Keratinocyte (primary cell): Measurements from ENCODE around the gene UBXN6. TPM values are rescaled to one million over a fixed set of nuclear protein-coding genes. Genes with fewer than 3 reads are reported as not detected.

Source experiments
- DNase-seq: peaks from one replicate; pipeline ENCODE4 v3.0.0-alpha.2; 2011; ENCODE audit warnings: low read depth, missing footprints, low spot score
- FAIRE-seq: peaks from 2 replicates; lab custom pipeline; 2011; peaks lifted over from hg19 to GRCh38; lab: Jason Lieb, UNC
- H2AFZ ChIP-seq: 2 replicates; pipeline ENCODE4 v1.6.0; 2012; ENCODE audit warnings: low read length, control low read depth, inconsistent platforms; ENCODE audit not compliant: control insufficient read depth
- H3K27ac ChIP-seq: 2 replicates; pipeline ENCODE4 v1.5.1; 2011; ENCODE audit warnings: low read length; ENCODE audit not compliant: control insufficient read depth, insufficient read depth
- H3K27me3 ChIP-seq: 3 replicates; pipeline ENCODE4 v1.6.0; 2011; ENCODE audit warnings: low read length; ENCODE audit not compliant: control insufficient read depth, insufficient read depth; ENCODE audit errors: extremely low read depth
- H3K36me3 ChIP-seq, 2 experiments: 2 replicates in 1 of 2; 3 replicates in 1 of 2; pipeline ENCODE4 v1.5.1; 2011; ENCODE audit warnings: low read length in 2 of 2, mild to moderate bottlenecking in 1 of 2; ENCODE audit not compliant: control insufficient read depth in 2 of 2, insufficient read depth in 2 of 2; ENCODE audit errors: extremely low read depth in 1 of 2
- H3K4me1 ChIP-seq: 3 replicates; pipeline ENCODE4 v1.5.1; 2011; ENCODE audit warnings: low read length; ENCODE audit not compliant: control insufficient read depth, insufficient read depth; ENCODE audit errors: extremely low read depth
- H3K4me2 ChIP-seq: 3 replicates; pipeline ENCODE4 v1.6.0; 2011; ENCODE audit warnings: low read depth, low read length; ENCODE audit not compliant: control insufficient read depth, insufficient read depth; ENCODE audit errors: extremely low read depth
- H3K4me3 ChIP-seq, 3 experiments: fragments of 200-600 bp in 1 of 3; sonication (generic) in 1 of 3; 2 replicates in 2 of 3; 3 replicates in 1 of 3; pipeline ENCODE4 v1.5.1; 2011 to 2016; ENCODE audit warnings: low read length in 3 of 3, mild to moderate bottlenecking in 3 of 3, control low read depth in 2 of 3, inconsistent platforms in 1 of 3, low read depth in 1 of 3, mixed read lengths in 1 of 3, mixed run types in 1 of 3, moderate library complexity in 1 of 3; ENCODE audit not compliant: control insufficient read depth in 2 of 3, insufficient read depth in 2 of 3; ENCODE audit errors: extremely low read depth in 1 of 3
- H3K79me2 ChIP-seq: 2 replicates; pipeline ENCODE4 v1.6.0; 2012; ENCODE audit warnings: low read length; ENCODE audit not compliant: control insufficient read depth, insufficient read depth
- H3K9ac ChIP-seq: 3 replicates; pipeline ENCODE4 v1.6.0; 2011; ENCODE audit warnings: low read length; ENCODE audit not compliant: control insufficient read depth, insufficient read depth; ENCODE audit errors: extremely low read depth
- H3K9me1 ChIP-seq: 3 replicates; pipeline ENCODE4 v1.6.0; 2011; ENCODE audit warnings: low read length; ENCODE audit not compliant: control insufficient read depth, insufficient read depth; ENCODE audit errors: extremely low read depth
- H3K9me3 ChIP-seq: 2 replicates; pipeline ENCODE4 v1.5.1; 2012; ENCODE audit warnings: low read depth, low read length; ENCODE audit not compliant: control insufficient read depth
- H4K20me1 ChIP-seq: 3 replicates; pipeline ENCODE4 v1.6.0; 2011; ENCODE audit warnings: low read length; ENCODE audit not compliant: control insufficient read depth, insufficient read depth; ENCODE audit errors: extremely low read depth
- CTCF ChIP-seq, 3 experiments: IDR thresholded peaks in 1 of 3; conservative IDR thresholded peaks in 1 of 3; optimal IDR thresholded peaks in 1 of 3; 2 replicates in 2 of 3; 3 replicates in 1 of 3; pipeline versions ENCODE3 to v1.5.1; 2011; ENCODE audit warnings: low read length in 3 of 3, mild to moderate bottlenecking in 3 of 3, moderate library complexity in 2 of 3, control low read depth in 1 of 3, inconsistent platforms in 1 of 3; ENCODE audit not compliant: insufficient read depth in 2 of 3; ENCODE audit errors: extremely low read depth in 1 of 3
- EZH2 ChIP-seq: IDR thresholded peaks from one replicate; pipeline ENCODE4 v1.6.1; 2012; ENCODE audit warnings: inconsistent platforms, mild to moderate bottlenecking, low read length, moderate library complexity
- dilution Hi-C: fragments of 300-500 bp; cut with MboI; formaldehyde crosslinking; loops from one replicate; pipeline ENCODE4 v1.7.0; 2020; ENCODE audit warnings: low sequenced_read_pairs; ENCODE audit not compliant: extremely low pct_ligation_motif_present
- polyA plus RNA-seq, 5 experiments: library from polyadenylated mRNA; depleted of rRNA in 3 of 5; stranded (reverse) in 3 of 5; stranded (forward) in 1 of 5; unstranded in 1 of 5; fragments of >200 nt; gene quantifications; 1 replicate in 1 of 5; 2 replicates in 3 of 5; 3 replicates in 1 of 5; pipeline versions ENCODE4 v1.2.1 to v1.2.3, GENCODE V29; 2011 to 2012; ENCODE audit warnings: missing spikeins in 2 of 5, low read depth in 1 of 5, low replicate concordance in 1 of 5

Gene UBXN6
- polyA plus RNA-seq, 1 donor (not counting 4 experiments of a cell fraction or from before 2014, with no cell fraction given): 36.4 TPM

- DNase-seq (no peak), FAIRE-seq (no peak)
- dilution Hi-C loops: no loop called here
- Histone ChIP-seq H3K4me3 (no peak overlapping the region), H4K20me1 (no peaks in the 10 kb centered on the region), H3K36me3 (peaks cover 3 to 8% of the 10 kb centered on the region in 2 experiments), H3K9me1 (no peaks in the 10 kb centered on the region), H3K27ac (no peak overlapping the region), H3K4me2 (no peak overlapping the region), H3K9ac (no peak overlapping the region), H2AFZ (no peak overlapping the region), H3K27me3 (no peaks in the 10 kb centered on the region), H3K4me1 (peaks cover 9% of the 10 kb centered on the region), H3K9me3 (no peaks in the 10 kb centered on the region), H3K79me2 (peaks cover 24% of the 10 kb centered on the region)
- TF ChIP-seq EZH2 (no peak), CTCF (optimal IDR thresholded peaks at IDR 0.05 in 1 of 3, IDR thresholded peaks at IDR 0.05 in 1 of 3, conservative IDR thresholded peaks at IDR 0.05 in 1 of 3; ENCODE audit: extremely low read depth in 1 of 3, insufficient read depth in 2 of 3, low read length in 3 of 3) (no peak)
These were observed 41.3 kb downstream of the UBXN6 start for GRCh38 chr19:4416268-4416667.

GRCh38 chr19:4415352-4415751 lies 42.2 kb downstream of the UBXN6 start:
- Histone ChIP-seq H2AFZ (no peak overlapping the region), H3K9ac (no peak overlapping the region), H3K79me2 (peaks cover 24% of the 10 kb centered on the region), H3K4me2 (no peak overlapping the region), H3K4me3 (no peak overlapping the region), H3K36me3 (peaks cover 3 to 8% of the 10 kb centered on the region in 2 experiments), H3K9me1 (no peaks in the 10 kb centered on the region), H3K27me3 (no peaks in the 10 kb centered on the region), H3K27ac (no peak overlapping the region), H3K4me1 (peaks cover 3% of the 10 kb centered on the region), H3K9me3 (no peaks in the 10 kb centered on the region), H4K20me1 (no peaks in the 10 kb centered on the region)
- DNase-seq (no peak), FAIRE-seq (no peak)
- no peak for TF ChIP-seq CTCF (optimal IDR thresholded peaks at IDR 0.05 in 1 of 3, IDR thresholded peaks at IDR 0.05 in 1 of 3, conservative IDR thresholded peaks at IDR 0.05 in 1 of 3; ENCODE audit: extremely low read depth in 1 of 3, insufficient read depth in 2 of 3, low read length in 3 of 3)
- no peak for TF ChIP-seq EZH2
- dilution Hi-C loops: no loop called here
